ENCODE data around the gene ATR.
"Not testable (repeated sequence)": the region's sequence is repeated elsewhere in the genome, so short reads cannot be mapped to it uniquely, and the experiment has no call there.

The ATR gene

GRCh38 chr3:142578329-142579223 lies at the start of gene ATR:
Gene ATR (minus strand): TSS chr3:142578733. CDS start chr3:142578704, 29 bp downstream.
- FAIRE-seq: peak; percentile 95
- peak; percentile 91 for DNase-seq (ENCODE audit: extremely low spot score, insufficient read length, low read depth)

GRCh38 chr3:142626971-142627370 lies 48.4 kb upstream of the ATR start:
- DNase-seq (ENCODE audit: extremely low spot score, insufficient read length, low read depth): no peak
- FAIRE-seq: no peak

GRCh38 chr3:142625153-142625440 lies 46.6 kb upstream of the ATR start:
- FAIRE-seq (no peak), DNase-seq (ENCODE audit: extremely low spot score, insufficient read length, low read depth) (no peak)

- FAIRE-seq (no peak), DNase-seq (ENCODE audit: extremely low spot score, insufficient read length, low read depth) (no peak)
These were observed 46.0 kb upstream of the ATR start for GRCh38 chr3:142624341-142625152.

- DNase-seq (ENCODE audit: extremely low spot score, insufficient read length, low read depth): no peak
- FAIRE-seq: no peak
These were observed 44.7 kb upstream of the ATR start for GRCh38 chr3:142623194-142623593.

GRCh38 chr3:142622405-142622804 lies 43.9 kb upstream of the ATR start:
- no peak for FAIRE-seq
- no peak for DNase-seq (ENCODE audit: extremely low spot score, insufficient read length, low read depth)

- DNase-seq (ENCODE audit: extremely low spot score, insufficient read length, low read depth) (no peak), FAIRE-seq (no peak)
These were observed 40.5 kb upstream of the ATR start for GRCh38 chr3:142618917-142619461.

- no peak for FAIRE-seq
- no peak for DNase-seq (ENCODE audit: extremely low spot score, insufficient read length, low read depth)
These were observed 36.6 kb upstream of the ATR start for GRCh38 chr3:142615171-142615570.

- FAIRE-seq: no peak
These were observed 35.6 kb upstream of the ATR start for GRCh38 chr3:142614059-142614626.

GRCh38 chr3:142613491-142613890 lies 35.0 kb upstream of the ATR start:
- DNase-seq (ENCODE audit: extremely low spot score, insufficient read length, low read depth) (no peak), FAIRE-seq (no peak)

More at GRCh38 chr3:142614059-142614626, 35.6 kb upstream of the ATR start:
- no peak for DNase-seq (ENCODE audit: extremely low spot score, insufficient read length, low read depth)

GRCh38 chr3:142611206-142611605 lies 32.7 kb upstream of the ATR start:
- no peak for FAIRE-seq
- DNase-seq (ENCODE audit: extremely low spot score, insufficient read length, low read depth): no peak

- FAIRE-seq (no peak), DNase-seq (ENCODE audit: extremely low spot score, insufficient read length, low read depth) (no peak)
These were observed 30.6 kb upstream of the ATR start for GRCh38 chr3:142609136-142609535.

- FAIRE-seq (no peak), DNase-seq (ENCODE audit: extremely low spot score, insufficient read length, low read depth) (no peak)
These were observed 30.1 kb upstream of the ATR start for GRCh38 chr3:142608631-142609030.

GRCh38 chr3:142604940-142605339 lies 26.4 kb upstream of the ATR start:
- no peak for DNase-seq (ENCODE audit: extremely low spot score, insufficient read length, low read depth)
- FAIRE-seq: peak; percentile 9

- not testable (repeated sequence) for DNase-seq (ENCODE audit: extremely low spot score, insufficient read length, low read depth); FAIRE-seq
These were observed 24.8 kb upstream of the ATR start for GRCh38 chr3:142603386-142603705.

GRCh38 chr3:142602619-142603385 lies 24.3 kb upstream of the ATR start:
- no peak for FAIRE-seq

GRCh38 chr3:142601713-142602112 lies 23.2 kb upstream of the ATR start:
- FAIRE-seq: no peak

More at GRCh38 chr3:142602619-142603385, 24.3 kb upstream of the ATR start:
- DNase-seq (ENCODE audit: extremely low spot score, insufficient read length, low read depth): no peak

GRCh38 chr3:142597906-142598305 lies 19.4 kb upstream of the ATR start:
- DNase-seq (ENCODE audit: extremely low spot score, insufficient read length, low read depth) (no peak), FAIRE-seq (no peak)

More at GRCh38 chr3:142601713-142602112, 23.2 kb upstream of the ATR start:
- no peak for DNase-seq (ENCODE audit: extremely low spot score, insufficient read length, low read depth)

- no peak for FAIRE-seq
These were observed 18.2 kb upstream of the ATR start for GRCh38 chr3:142596726-142597088.

More at GRCh38 chr3:142596726-142597088, 18.2 kb upstream of the ATR start:
- DNase-seq (ENCODE audit: extremely low spot score, insufficient read length, low read depth): no peak
